Measurements from ENCODE around the gene PAX6. TPM values are rescaled to one million over a fixed set of nuclear protein-coding genes. Genes with fewer than 3 reads are reported as not detected.

The PAX6 gene
- total and polyA plus RNA-seq, 2 of the 4 experiments (the other 2 are of a cell fraction), result not detected

DNA sequence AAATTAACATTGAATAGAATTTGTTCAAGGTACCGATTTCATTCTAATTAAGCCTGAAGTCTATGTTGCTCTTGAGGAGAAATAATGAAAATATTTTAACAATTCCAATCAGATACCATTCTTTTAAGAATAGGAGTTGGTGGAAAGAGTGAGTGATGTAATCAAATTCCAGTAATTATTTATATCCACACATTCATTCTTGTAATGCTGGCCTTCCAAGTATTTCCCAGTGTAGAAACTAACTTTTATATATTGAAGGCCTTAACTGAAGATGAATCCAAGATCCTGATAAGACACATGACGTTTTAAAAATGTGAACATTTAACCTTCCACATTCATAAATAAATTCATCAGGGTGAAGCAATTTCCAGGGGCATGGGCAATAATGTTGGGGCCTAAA lies 36.6 kb upstream of the PAX6 start:
- Histone ChIP-seq H3K56ac (ENCODE audit: extremely low read depth, insufficient read depth, low read length) (no peak overlapping the region), H3K36me3 (ENCODE audit: control insufficient read depth, insufficient read depth, low read length) (no peaks in the 10 kb centered on the region), H3K14ac (replicated peaks; ENCODE audit: low read depth, low read length) (no peak overlapping the region), H4K20me1 (ENCODE audit: insufficient read depth, low read length) (no peaks in the 10 kb centered on the region), H3K4me1 (ENCODE audit: control insufficient read depth, insufficient read depth, low read length) (no peaks in the 10 kb centered on the region), H2BK15ac (ENCODE audit: low read depth, low read length) (no peak overlapping the region), H2AK5ac (ENCODE audit: low read depth, low read length) (no peak overlapping the region), H3K27ac (ENCODE audit: insufficient read depth, low read length) (no peak overlapping the region), H2AK9ac (replicated peaks; ENCODE audit: low read depth, low read length, poor library complexity) (no peak overlapping the region), H3K9ac (ENCODE audit: low read depth, low read length) (no peak overlapping the region), H4K91ac (ENCODE audit: insufficient read depth, low read depth, low read length) (no peak overlapping the region), H3K4me2 (ENCODE audit: low read depth, low read length) (no peak overlapping the region), H4K5ac (ENCODE audit: low read depth, low read length) (no peak overlapping the region), H2BK5ac (ENCODE audit: low read depth, low read length, poor library complexity, severe bottlenecking) (no peak overlapping the region), H3K4me3 (ENCODE audit: insufficient read depth, low read depth, low read length) (no peak overlapping the region), H2BK120ac (ENCODE audit: low read depth, low read length) (no peak overlapping the region), H3K9me3 (ENCODE audit: control insufficient read depth, insufficient read depth, low read length) (no peaks in the 10 kb centered on the region), H3K79me1 (ENCODE audit: low read depth in 1 of 2, low read length in 2 of 2) (no peaks in the 10 kb centered on the region), H3K18ac (ENCODE audit: low read depth, low read length) (no peak overlapping the region), H3K9me1 (ENCODE audit: insufficient read depth, low read length) (no peaks in the 10 kb centered on the region), H2AFZ (replicated peaks; ENCODE audit: low read length, poor library complexity) (no peak overlapping the region), H3K4ac (ENCODE audit: low read depth, low read length) (no peak overlapping the region), H4K8ac (ENCODE audit: low read depth in 2 of 2, low read length in 2 of 2) (no peak overlapping the region), H3K23ac (ENCODE audit: low read depth, low read length) (no peak overlapping the region), H3K27me3 (ENCODE audit: control insufficient read depth, insufficient read depth, low read length) (peaks cover 18% of the 10 kb centered on the region), H2BK20ac (ENCODE audit: low read depth, low read length) (no peak overlapping the region)
- BruUV-seq (replicated peaks), result no TSS peak
- intact Hi-C loops (cut with micrococcal nuclease), result no loop called here
- dilution Hi-C loops (cut with HindIII; ENCODE audit: low sequenced_read_pairs, unreplicated experiment), result no loop called here
- CTCF ChIA-PET, result no interaction called here
- in situ Hi-C loops (cut with MboI; ENCODE audit: low sequenced_read_pairs), result no loop called here
- no peak for TF ChIP-seq RCOR1 (IDR thresholded peaks at IDR 0.05; ENCODE audit: insufficient replicate concordance, low read length)
- TF ChIP-seq POLR2A (IDR thresholded peaks at IDR 0.05; ENCODE audit: low read depth, low read length), result no peak
- TF ChIP-seq MAFK (IDR thresholded peaks at IDR 0.05; ENCODE audit: low read depth, low read length), result no peak
- TF ChIP-seq CTCF (conservative IDR thresholded peaks at IDR 0.05; ENCODE audit: low read depth, low read length), result no peak
- TF ChIP-seq MXI1 (IDR thresholded peaks at IDR 0.05; ENCODE audit: borderline replicate concordance, low read depth, low read length), result no peak
- no peak for TF ChIP-seq MAZ (IDR thresholded peaks at IDR 0.05; ENCODE audit: borderline replicate concordance, low read depth, low read length)
- TF ChIP-seq SMC3 (IDR thresholded peaks at IDR 0.05; ENCODE audit: low read depth, low read length), result no peak
- no peak for TF ChIP-seq CHD1 (IDR thresholded peaks at IDR 0.05; ENCODE audit: low read depth, low read length)
- TF ChIP-seq ELK1 (IDR thresholded peaks at IDR 0.05; ENCODE audit: borderline replicate concordance, low read depth, low read length), result no peak
- no peak for TF ChIP-seq USF2 (IDR thresholded peaks at IDR 0.05; ENCODE audit: low read depth, low read length)
- POLR2A ChIA-PET (ENCODE audit: unreplicated experiment), result no interaction called here
- DNase-seq (no peak), ATAC-seq (ENCODE audit: low read depth) (no peak)
- WGBS, 2 experiments (ENCODE audit: extremely low coverage in 2 of 2, insufficient read length in 1 of 2), result no CpG with 5 or more reads among the region's 2 CpGs

Measured in IMR-90 (cell line).